ENCODE data around the gene C11orf87.

C11orf87 gene

DNA sequence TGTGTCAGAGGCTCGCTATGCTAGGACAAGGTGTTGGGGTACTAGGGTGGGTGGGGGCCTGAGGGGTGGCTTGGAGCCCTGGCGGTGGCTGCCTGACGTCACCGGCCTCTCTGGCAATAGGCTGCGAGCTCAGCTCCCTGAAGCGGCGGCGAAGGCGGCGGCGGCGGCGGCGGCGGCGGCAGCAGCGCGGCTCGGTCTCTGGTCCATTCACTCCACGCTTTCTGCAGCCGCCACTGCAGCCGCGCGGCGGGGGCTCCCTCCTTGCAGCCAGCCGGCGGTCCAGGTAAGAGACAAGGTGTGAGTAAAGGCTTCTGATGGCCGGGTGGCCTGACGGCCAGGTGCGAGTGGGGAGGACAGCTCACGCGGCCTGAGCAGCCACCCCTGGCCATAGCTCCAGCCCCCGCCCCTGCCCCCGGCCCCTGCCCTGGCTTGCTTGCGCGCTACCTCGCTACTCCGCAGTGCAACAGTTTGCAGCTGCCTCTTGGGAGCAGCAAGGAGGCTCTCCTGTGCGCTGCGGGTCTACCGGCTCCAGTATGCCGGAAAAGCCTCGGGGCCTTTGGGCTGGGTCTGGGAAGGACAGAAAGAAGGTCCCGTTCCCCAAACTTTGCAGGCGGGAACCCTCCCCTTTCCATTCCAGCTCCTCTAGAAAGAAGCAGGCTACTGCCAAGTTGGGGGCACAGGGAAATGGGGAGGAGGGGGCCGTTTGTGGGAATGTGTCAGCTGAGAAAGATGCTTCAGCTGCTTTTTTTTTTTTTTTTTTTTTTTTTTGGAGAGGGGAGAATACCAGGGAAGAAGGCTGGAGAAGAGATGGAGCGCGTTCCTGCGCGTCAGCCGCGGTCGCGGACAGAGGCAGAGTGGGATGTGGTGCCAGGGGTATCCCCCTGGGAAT is at the start of gene C11orf87:
Gene C11orf87 (plus strand): TSS at position 210 of the 889 bp plus-strand sequence. CDS start 1,444 bp downstream, outside the sequence.
- Histone ChIP-seq H3K9ac (ENCODE audit: low read length) (no peak within 1 kb of the TSS), H3K27me3 (replicated peaks; ENCODE audit: control insufficient read depth, insufficient read depth, low read length) (peaks cover 34% of the 10 kb centered on the region), H3K4me3 (ENCODE audit: low read length) (peak within 1 kb of the TSS; percentile 77), H3K4me1 (ENCODE audit: control insufficient read depth, insufficient read depth, low read length) (peaks cover 9% of the 10 kb centered on the region), H3K36me3 (ENCODE audit: control insufficient read depth, insufficient read depth, low read length, severe bottlenecking) (no peaks in the 10 kb centered on the region), H3K9me3 (ENCODE audit: control insufficient read depth, low read length) (no peaks in the 10 kb centered on the region)
- peak; percentile 17 for DNase-seq (ENCODE audit: low read depth)

GRCh38 chr11:109374032-109374431 is 48.0 kb upstream of the C11orf87 start:
- no peak overlapping the region for H3K4me3 ChIP-seq (ENCODE audit: low read length)
- H3K36me3 ChIP-seq (ENCODE audit: control insufficient read depth, insufficient read depth, low read length, severe bottlenecking), result no peaks in the 10 kb centered on the region
- no peaks in the 10 kb centered on the region for H3K4me1 ChIP-seq (ENCODE audit: control insufficient read depth, insufficient read depth, low read length)
- H3K9me3 ChIP-seq (ENCODE audit: control insufficient read depth, low read length), result no peaks in the 10 kb centered on the region
- no peaks in the 10 kb centered on the region for H3K27me3 ChIP-seq (replicated peaks; ENCODE audit: control insufficient read depth, insufficient read depth, low read length)
- DNase-seq (ENCODE audit: low read depth), result no peak
- no peak overlapping the region for H3K9ac ChIP-seq (ENCODE audit: low read length)

DNA sequence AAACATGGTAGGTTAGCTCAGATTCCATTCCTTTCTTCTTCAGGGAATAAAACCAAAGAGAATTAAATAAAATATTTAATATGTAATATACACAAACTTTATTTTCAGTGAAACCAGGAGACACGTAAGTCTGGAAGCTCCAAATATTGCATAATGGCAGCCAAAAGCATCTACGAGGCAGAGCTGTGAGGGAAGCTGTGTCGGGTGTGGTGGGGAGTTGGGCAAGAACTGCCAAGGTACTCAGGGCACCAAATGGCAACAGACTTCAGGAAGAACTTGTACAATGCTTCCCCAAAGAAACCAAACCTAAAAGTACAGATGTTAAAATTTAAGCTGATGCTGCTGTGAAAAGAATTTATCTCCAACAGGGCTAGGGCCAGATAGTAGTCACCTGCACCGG is 47.5 kb upstream of the C11orf87 start:
- Histone ChIP-seq H3K9me3 (ENCODE audit: control insufficient read depth, low read length) (no peaks in the 10 kb centered on the region), H3K27me3 (replicated peaks; ENCODE audit: control insufficient read depth, insufficient read depth, low read length) (no peaks in the 10 kb centered on the region), H3K9ac (ENCODE audit: low read length) (no peak overlapping the region), H3K36me3 (ENCODE audit: control insufficient read depth, insufficient read depth, low read length, severe bottlenecking) (no peaks in the 10 kb centered on the region), H3K4me3 (ENCODE audit: low read length) (no peak overlapping the region), H3K4me1 (ENCODE audit: control insufficient read depth, insufficient read depth, low read length) (no peaks in the 10 kb centered on the region)
- DNase-seq (ENCODE audit: low read depth), result no peak

DNA sequence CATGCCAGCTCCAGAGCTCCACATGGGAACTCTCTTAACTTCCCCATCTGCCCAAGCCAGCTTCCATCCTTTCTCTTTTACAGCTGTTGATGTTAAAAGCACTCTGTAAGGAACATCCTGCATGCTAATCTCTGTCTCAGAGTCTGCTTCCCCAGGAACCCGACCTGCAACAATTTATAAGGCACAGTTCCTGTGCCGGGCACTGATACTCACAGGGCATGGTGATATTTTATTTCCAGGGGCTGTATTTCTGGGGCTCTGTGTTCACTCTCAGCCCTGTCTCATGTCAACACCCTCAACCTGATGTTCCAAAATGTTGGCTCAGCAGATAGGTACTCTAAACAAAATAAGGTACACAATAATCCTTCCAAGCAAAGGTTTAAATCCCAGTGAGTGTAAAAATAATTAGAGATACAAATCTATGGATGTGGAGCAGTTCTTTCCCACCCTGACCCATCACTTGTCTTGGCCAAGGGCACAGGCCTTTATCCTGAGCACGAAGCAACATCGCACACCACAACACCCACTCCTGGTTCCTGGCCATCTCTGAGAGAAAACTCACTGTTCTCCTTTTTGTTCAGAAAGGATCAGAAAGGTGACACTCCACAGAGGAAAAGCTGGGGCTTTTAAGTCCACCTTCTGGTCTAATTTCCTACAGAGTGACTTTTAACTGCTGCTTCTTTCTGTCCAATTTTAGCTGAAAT is 44.8 kb upstream of the C11orf87 start:
- no peaks in the 10 kb centered on the region for H3K27me3 ChIP-seq (replicated peaks; ENCODE audit: control insufficient read depth, insufficient read depth, low read length)
- no peak for DNase-seq (ENCODE audit: low read depth)

GRCh38 chr11:109378034-109378433 is 44.0 kb upstream of the C11orf87 start:
- Histone ChIP-seq H3K9me3 (ENCODE audit: control insufficient read depth, low read length) (no peaks in the 10 kb centered on the region), H3K9ac (ENCODE audit: low read length) (no peak overlapping the region), H3K36me3 (ENCODE audit: control insufficient read depth, insufficient read depth, low read length, severe bottlenecking) (no peaks in the 10 kb centered on the region), H3K4me3 (ENCODE audit: low read length) (no peak overlapping the region), H3K4me1 (ENCODE audit: control insufficient read depth, insufficient read depth, low read length) (no peaks in the 10 kb centered on the region), H3K27me3 (replicated peaks; ENCODE audit: control insufficient read depth, insufficient read depth, low read length) (no peaks in the 10 kb centered on the region)
- DNase-seq (ENCODE audit: low read depth), result no peak

More for the DNA sequence above, 44.8 kb upstream of the C11orf87 start:
- no peak overlapping the region for H3K9ac ChIP-seq (ENCODE audit: low read length)
- no peak overlapping the region for H3K4me3 ChIP-seq (ENCODE audit: low read length)
- no peaks in the 10 kb centered on the region for H3K9me3 ChIP-seq (ENCODE audit: control insufficient read depth, low read length)
- no peaks in the 10 kb centered on the region for H3K36me3 ChIP-seq (ENCODE audit: control insufficient read depth, insufficient read depth, low read length, severe bottlenecking)
- no peaks in the 10 kb centered on the region for H3K4me1 ChIP-seq (ENCODE audit: control insufficient read depth, insufficient read depth, low read length)

DNA sequence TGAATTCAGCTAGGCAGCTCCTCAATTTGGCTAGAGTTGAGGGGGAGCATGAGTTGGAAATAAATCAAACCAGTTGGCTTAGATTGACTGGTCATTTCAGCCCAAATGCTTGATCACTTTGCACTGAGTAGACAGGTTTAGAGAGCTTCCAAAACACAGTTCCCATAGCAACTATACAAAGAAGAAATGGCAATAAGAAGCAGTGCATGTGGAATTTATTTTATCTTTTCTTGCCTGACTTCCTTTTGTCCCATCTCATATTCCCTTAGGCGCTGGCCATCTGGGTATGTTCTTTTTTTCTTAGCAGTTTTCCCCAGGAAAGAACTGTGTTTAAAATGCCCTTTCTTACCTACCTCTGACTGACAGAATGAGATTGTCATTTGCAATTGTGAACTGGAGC is 38.7 kb upstream of the C11orf87 start:
- Histone ChIP-seq H3K27me3 (replicated peaks; ENCODE audit: control insufficient read depth, insufficient read depth, low read length) (no peaks in the 10 kb centered on the region), H3K36me3 (ENCODE audit: control insufficient read depth, insufficient read depth, low read length, severe bottlenecking) (no peaks in the 10 kb centered on the region), H3K4me3 (ENCODE audit: low read length) (no peak overlapping the region), H3K9me3 (ENCODE audit: control insufficient read depth, low read length) (no peaks in the 10 kb centered on the region), H3K4me1 (ENCODE audit: control insufficient read depth, insufficient read depth, low read length) (no peaks in the 10 kb centered on the region), H3K9ac (ENCODE audit: low read length) (no peak overlapping the region)
- no peak for DNase-seq (ENCODE audit: low read depth)

- H3K9ac ChIP-seq (ENCODE audit: low read length), result no peak overlapping the region
- no peak for DNase-seq (ENCODE audit: low read depth)
- H3K9me3 ChIP-seq (ENCODE audit: control insufficient read depth, low read length), result no peaks in the 10 kb centered on the region
- H3K4me1 ChIP-seq (ENCODE audit: control insufficient read depth, insufficient read depth, low read length), result no peaks in the 10 kb centered on the region
- no peaks in the 10 kb centered on the region for H3K27me3 ChIP-seq (replicated peaks; ENCODE audit: control insufficient read depth, insufficient read depth, low read length)
- no peaks in the 10 kb centered on the region for H3K36me3 ChIP-seq (ENCODE audit: control insufficient read depth, insufficient read depth, low read length, severe bottlenecking)
- H3K4me3 ChIP-seq (ENCODE audit: low read length), result no peak overlapping the region
Observed at GRCh38 chr11:109384873-109385272, 37.1 kb upstream of the C11orf87 start.

DNA sequence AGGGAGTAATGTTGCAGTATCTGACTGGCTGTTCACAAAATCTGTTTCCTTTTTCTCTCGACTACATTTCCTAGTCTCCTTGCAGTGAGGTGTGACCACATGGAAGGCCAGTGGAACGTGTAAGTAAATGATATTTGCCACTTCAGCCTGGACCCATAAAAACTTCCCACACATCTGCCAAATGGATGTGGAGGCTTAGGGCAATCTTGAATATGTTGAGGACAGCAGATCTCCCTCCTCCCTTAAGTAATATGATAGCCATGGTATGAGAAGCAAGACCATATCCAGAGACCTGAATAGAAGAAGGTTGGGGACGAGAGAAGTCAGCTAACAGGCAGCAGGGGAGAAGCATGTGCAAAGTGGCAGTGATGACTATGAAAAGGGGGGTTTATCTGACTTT is 33.0 kb upstream of the C11orf87 start:
- no peak for DNase-seq (ENCODE audit: low read depth)
- Histone ChIP-seq H3K9me3 (ENCODE audit: control insufficient read depth, low read length) (no peaks in the 10 kb centered on the region), H3K9ac (ENCODE audit: low read length) (no peak overlapping the region), H3K4me3 (ENCODE audit: low read length) (no peak overlapping the region), H3K36me3 (ENCODE audit: control insufficient read depth, insufficient read depth, low read length, severe bottlenecking) (no peaks in the 10 kb centered on the region), H3K27me3 (replicated peaks; ENCODE audit: control insufficient read depth, insufficient read depth, low read length) (no peaks in the 10 kb centered on the region), H3K4me1 (ENCODE audit: control insufficient read depth, insufficient read depth, low read length) (no peaks in the 10 kb centered on the region)

DNA sequence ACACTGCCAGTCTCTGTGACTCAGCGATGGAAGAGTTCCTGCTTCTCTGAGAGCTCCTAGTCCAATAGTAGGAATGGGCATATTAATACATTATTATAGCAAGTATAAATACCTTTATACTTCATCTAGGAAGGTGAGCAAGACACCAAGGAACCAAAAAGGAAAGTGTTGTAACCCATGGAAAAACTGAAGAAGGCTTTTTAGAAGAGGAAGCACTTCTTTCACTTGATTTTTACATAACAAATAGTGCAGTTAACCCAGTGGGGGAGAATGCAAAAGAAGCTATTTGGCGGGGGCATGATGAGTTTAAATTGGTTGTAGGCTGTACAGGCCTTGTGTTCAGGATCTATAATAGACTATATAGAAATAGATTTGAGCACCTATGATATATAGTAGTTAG is 31.2 kb upstream of the C11orf87 start:
- Histone ChIP-seq H3K4me1 (ENCODE audit: control insufficient read depth, insufficient read depth, low read length) (no peaks in the 10 kb centered on the region), H3K4me3 (ENCODE audit: low read length) (no peak overlapping the region)
- no peak for DNase-seq (ENCODE audit: low read depth)

DNA sequence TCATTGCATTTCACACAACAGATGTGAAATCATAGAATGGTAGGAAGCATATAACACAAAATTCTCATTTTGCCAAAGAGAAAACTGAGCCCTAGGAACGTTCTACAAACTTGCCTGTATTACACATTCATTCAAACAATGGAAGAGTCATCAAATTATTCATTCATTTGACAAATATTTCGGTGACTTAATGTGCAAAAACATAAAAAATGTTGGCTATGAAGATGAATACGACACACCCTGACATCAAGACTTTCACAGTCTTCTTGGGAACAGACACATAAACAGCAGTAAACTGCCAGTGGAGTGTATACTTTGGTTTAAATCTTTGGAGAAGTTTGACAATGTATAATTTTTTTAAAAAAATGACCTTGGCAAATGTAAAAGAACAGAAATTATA is 20.4 kb upstream of the C11orf87 start:
- Histone ChIP-seq H3K9me3 (ENCODE audit: control insufficient read depth, low read length) (peaks cover 3% of the 10 kb centered on the region), H3K9ac (ENCODE audit: low read length) (no peak overlapping the region), H3K4me3 (ENCODE audit: low read length) (no peak overlapping the region), H3K27me3 (replicated peaks; ENCODE audit: control insufficient read depth, insufficient read depth, low read length) (no peaks in the 10 kb centered on the region), H3K4me1 (ENCODE audit: control insufficient read depth, insufficient read depth, low read length) (no peaks in the 10 kb centered on the region), H3K36me3 (ENCODE audit: control insufficient read depth, insufficient read depth, low read length, severe bottlenecking) (no peaks in the 10 kb centered on the region)
- DNase-seq (ENCODE audit: low read depth), result no peak

More for the DNA sequence above, 31.2 kb upstream of the C11orf87 start:
- H3K27me3 ChIP-seq (replicated peaks; ENCODE audit: control insufficient read depth, insufficient read depth, low read length), result no peaks in the 10 kb centered on the region
- H3K9ac ChIP-seq (ENCODE audit: low read length), result no peak overlapping the region
- H3K36me3 ChIP-seq (ENCODE audit: control insufficient read depth, insufficient read depth, low read length, severe bottlenecking), result no peaks in the 10 kb centered on the region
- H3K9me3 ChIP-seq (ENCODE audit: control insufficient read depth, low read length), result no peaks in the 10 kb centered on the region

GRCh38 chr11:109405671-109406070 is 16.3 kb upstream of the C11orf87 start:
- no peaks in the 10 kb centered on the region for H3K4me1 ChIP-seq (ENCODE audit: control insufficient read depth, insufficient read depth, low read length)
- DNase-seq (ENCODE audit: low read depth), result peak; percentile 21
- H3K9me3 ChIP-seq (ENCODE audit: control insufficient read depth, low read length), result no peaks in the 10 kb centered on the region
- no peak overlapping the region for H3K9ac ChIP-seq (ENCODE audit: low read length)
- H3K36me3 ChIP-seq (ENCODE audit: control insufficient read depth, insufficient read depth, low read length, severe bottlenecking), result no peaks in the 10 kb centered on the region
- H3K27me3 ChIP-seq (replicated peaks; ENCODE audit: control insufficient read depth, insufficient read depth, low read length), result no peaks in the 10 kb centered on the region
- no peak overlapping the region for H3K4me3 ChIP-seq (ENCODE audit: low read length)
